Right lung (tissue), 5 donors: ENCODE data around the gene CCDC74A. TPM values are rescaled to one million over a fixed set of nuclear protein-coding genes. Genes with fewer than 3 reads are reported as not detected.
"Not testable (repeated sequence)": the region's sequence is repeated elsewhere in the genome, so short reads cannot be mapped to it uniquely, and the experiment has no call there.

Experiments used
- DNase-seq, 2 donors: peaks; one replicate each; pipeline ENCODE4 v3.0.0-alpha.2; 2013
- polyA plus RNA-seq, 5 donors: library from polyadenylated mRNA; unstranded; fragments of 120-200 nt; gene quantifications; one replicate each; pipeline versions ENCODE4 v1.2.1 to v1.2.3, GENCODE V29; 2013; ENCODE audit warnings: inconsistent platforms in 1 of 5, low replicate concordance in 1 of 5; ENCODE audit not compliant: insufficient read length in 5 of 5, insufficient read depth in 1 of 5

CCDC74A gene
- polyA plus RNA-seq, 5 donors = 5.9 to 11.2 (median 9.9) TPM

- DNase-seq = no peak
Measured at GRCh38 chr2:131552871-131553270, 25.2 kb downstream of the CCDC74A start.

DNA sequence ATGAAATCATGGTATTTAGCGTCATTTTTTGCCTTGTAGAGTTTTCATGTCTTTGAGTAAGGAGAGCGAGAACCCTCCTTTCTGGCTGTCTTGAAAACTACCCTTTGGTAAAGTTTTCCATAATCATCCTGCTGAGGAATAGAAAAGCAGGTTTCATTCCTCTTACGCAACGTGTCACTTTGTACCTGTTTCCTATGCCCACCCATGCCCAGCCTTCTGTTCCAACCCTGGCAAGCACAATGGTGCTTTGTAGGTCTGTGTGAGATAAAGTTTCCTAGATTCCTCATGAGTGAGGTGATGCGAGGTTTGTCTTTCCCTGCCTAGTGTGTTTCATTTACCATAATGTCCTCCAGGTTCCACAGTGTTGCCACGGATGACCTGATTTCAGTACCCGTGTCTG, 29.3 kb downstream of the CCDC74A start:
- no peak for DNase-seq

GRCh38 chr2:131557558-131558321, 30.1 kb downstream of the CCDC74A start:
- no peak for DNase-seq

GRCh38 chr2:131566371-131566770, 38.7 kb downstream of the CCDC74A start:
- DNase-seq = no peak

DNA sequence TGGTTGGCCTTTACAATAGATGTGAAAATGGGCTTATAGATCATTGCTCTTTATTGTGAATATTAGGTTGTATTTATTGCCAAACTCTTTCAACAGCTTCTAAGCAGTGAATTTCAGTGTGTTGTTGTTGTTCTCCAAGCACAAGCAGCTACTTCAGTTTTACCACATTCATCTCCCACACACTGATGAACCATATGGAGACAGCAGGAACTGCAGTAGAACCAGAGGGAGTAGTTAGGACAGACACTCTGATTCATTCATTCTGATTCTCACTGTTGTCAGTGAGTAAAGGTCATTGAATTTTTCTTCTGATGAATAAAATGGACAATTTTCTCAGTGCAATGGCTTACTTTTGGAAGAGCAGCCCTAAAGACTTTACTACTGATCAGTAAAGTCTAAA, 40.2 kb downstream of the CCDC74A start:
- DNase-seq = no peak

GRCh38 chr2:131568401-131568800, 40.7 kb downstream of the CCDC74A start:
- DNase-seq = not testable (repeated sequence)

DNA sequence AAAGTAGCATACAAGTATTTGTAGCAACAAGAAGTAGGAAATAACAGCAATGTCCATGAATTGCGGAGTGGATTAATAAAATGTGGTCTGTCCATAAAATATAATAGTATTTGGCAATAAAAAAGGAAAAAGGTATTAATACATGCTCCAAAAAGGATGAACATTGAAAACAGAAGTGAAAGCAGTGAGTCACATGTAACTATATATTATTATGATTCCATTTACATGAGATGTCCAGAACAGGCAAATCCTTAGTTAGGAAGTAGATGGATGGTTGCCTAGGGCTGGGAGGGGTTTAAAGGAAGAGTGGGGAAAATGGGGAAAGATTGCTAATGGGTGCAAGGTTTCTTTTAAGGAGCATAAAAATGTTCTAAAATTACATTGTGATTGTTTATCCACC, 44.5 kb downstream of the CCDC74A start:
- no peak for DNase-seq

GRCh38 chr2:131577812-131578211, 50.1 kb downstream of the CCDC74A start:
- DNase-seq = no peak

- no peak for DNase-seq
Measured at GRCh38 chr2:131580187-131580586, 52.5 kb downstream of the CCDC74A start.

Other genes starting within 250 kb of the CCDC74A start
- 1 to 10 TPM; 1.1 to 2.3 (median 2.0) TPM for gene RAB6D, start 163.7 kb upstream of the CCDC74A start, polyA plus RNA-seq
- 1 to 10 TPM in 4 of 5 donors, under 1 TPM in 1; 0.44 to 1.6 (median 1.3) TPM for gene TUBA3D, start 51.8 kb upstream of the CCDC74A start, polyA plus RNA-seq
- 10 to 100 TPM; 31.7 to 85.8 (median 46.8) TPM for gene MZT2A, start 35.5 kb upstream of the CCDC74A start, polyA plus RNA-seq